GM21786 (cell line): Measurements from ENCODE around the gene TBC1D2.
"Not testable (repeated sequence)": the region's sequence is repeated elsewhere in the genome, so short reads cannot be mapped to it uniquely, and the experiment has no call there.

ENCODE experiments used
- ATAC-seq: cut with Tn5 transposase; IDR thresholded peaks from one replicate; pipeline ENCODE4 v1.9.1; 2021; ENCODE audit not compliant: unreplicated experiment

The TBC1D2 gene

GRCh38 chr9:98191671-98192502, 63.6 kb downstream of the TBC1D2 start:
- ATAC-seq, result peak; percentile 30

- ATAC-seq, result no peak
These were observed 64.3 kb downstream of the TBC1D2 start for GRCh38 chr9:98191181-98191608.

GRCh38 chr9:98190757-98191105, 64.7 kb downstream of the TBC1D2 start:
- ATAC-seq, result no peak

- ATAC-seq, result no peak
These were observed 66.0 kb downstream of the TBC1D2 start for GRCh38 chr9:98189412-98189811.

- ATAC-seq, result no peak
These were observed 67.5 kb downstream of the TBC1D2 start for GRCh38 chr9:98187926-98188325.

GRCh38 chr9:98186236-98186635, 69.2 kb downstream of the TBC1D2 start:
- ATAC-seq, result no peak

- ATAC-seq, result no peak
These were observed 69.8 kb downstream of the TBC1D2 start for GRCh38 chr9:98185611-98186171.

GRCh38 chr9:98185021-98185567, 70.4 kb downstream of the TBC1D2 start:
- no peak for ATAC-seq

GRCh38 chr9:98184326-98184725, 71.1 kb downstream of the TBC1D2 start:
- ATAC-seq, result no peak

GRCh38 chr9:98182889-98183599, 72.4 kb downstream of the TBC1D2 start:
- ATAC-seq, result no peak

GRCh38 chr9:98182069-98182820, 73.2 kb downstream of the TBC1D2 start:
- no peak for ATAC-seq

- ATAC-seq, result no peak
These were observed 73.7 kb downstream of the TBC1D2 start for GRCh38 chr9:98181746-98182068.

GRCh38 chr9:98180996-98181395, 74.5 kb downstream of the TBC1D2 start:
- ATAC-seq, result no peak

- ATAC-seq, result no peak
These were observed 76.3 kb downstream of the TBC1D2 start for GRCh38 chr9:98178874-98179850.

- ATAC-seq, result no peak
These were observed 78.8 kb downstream of the TBC1D2 start for GRCh38 chr9:98176391-98177259.

GRCh38 chr9:98175762-98176161, 79.7 kb downstream of the TBC1D2 start:
- ATAC-seq, result no peak

- ATAC-seq, result no peak
These were observed 80.3 kb downstream of the TBC1D2 start for GRCh38 chr9:98175028-98175569.

GRCh38 chr9:98174502-98174918, 80.9 kb downstream of the TBC1D2 start:
- ATAC-seq, result not testable (repeated sequence)

- no peak for ATAC-seq
These were observed 82.3 kb downstream of the TBC1D2 start for GRCh38 chr9:98173181-98173580.
